HepG2 (cell line): ENCODE measurements around the gene ACTN4. TPM values are rescaled to one million over a fixed set of nuclear protein-coding genes. Genes with fewer than 3 reads are reported as not detected.

Experiments
- E2F2 ChIP-seq: sonication (generic); formaldehyde crosslinking; IDR thresholded peaks from 2 replicates; pipeline ENCODE4 v1.4.0; 2020; ENCODE audit warnings: missing genetic modification reagents, borderline replicate concordance
- FOXC1 ChIP-seq: sonication (generic); formaldehyde crosslinking; IDR thresholded peaks from 2 replicates; pipeline ENCODE4 v1.8.0; 2022; ENCODE audit warnings: mild to moderate bottlenecking, missing genetic modification reagents, borderline replicate concordance
- POGK ChIP-seq: sonication (generic); formaldehyde crosslinking; conservative IDR thresholded peaks from 2 replicates; pipeline ENCODE4 v1.8.0; 2022; ENCODE audit warnings: mild to moderate bottlenecking, moderate library complexity, missing genetic modification reagents
- RBM22 ChIP-seq: fragments of 200-400 bp; formaldehyde crosslinking; optimal IDR thresholded peaks from 2 replicates; pipeline ENCODE3; 2017; ENCODE audit warnings: mild to moderate bottlenecking, low read length, moderate library complexity
- SALL1 ChIP-seq: sonication (generic); formaldehyde crosslinking; IDR thresholded peaks from 2 replicates; pipeline ENCODE4 v1.8.0; 2022; ENCODE audit warnings: mild to moderate bottlenecking, missing genetic modification reagents
- UBTF ChIP-seq: sonication (generic); formaldehyde crosslinking; IDR thresholded peaks from 2 replicates; pipeline ENCODE4 v1.4.0; 2020; ENCODE audit warnings: mild to moderate bottlenecking, missing genetic modification reagents
- YEATS2 ChIP-seq: sonication (generic); formaldehyde crosslinking; IDR thresholded peaks from 2 replicates; pipeline ENCODE4 v1.4.0; 2020; ENCODE audit warnings: missing genetic modification reagents, borderline replicate concordance
- ZNF10 ChIP-seq: sonication (generic); formaldehyde crosslinking; IDR thresholded peaks from 2 replicates; pipeline ENCODE4 v1.4.0; 2020; ENCODE audit warnings: mild to moderate bottlenecking, low read depth, missing genetic modification reagents, borderline replicate concordance
- ZNF20 ChIP-seq: sonication (generic); formaldehyde crosslinking; IDR thresholded peaks from 2 replicates; pipeline ENCODE4 v1.4.0; 2020; ENCODE audit warnings: mild to moderate bottlenecking, moderate library complexity, missing genetic modification reagents
- ZXDC ChIP-seq: sonication (generic); formaldehyde crosslinking; IDR thresholded peaks from 2 replicates; pipeline ENCODE4 v1.5.0; 2020; ENCODE audit warnings: mild to moderate bottlenecking, missing genetic modification reagents
- polyA plus RNA-seq, 8 experiments: library from polyadenylated mRNA; depleted of rRNA in 3 of 8; stranded (reverse) in 7 of 8; unstranded in 1 of 8; fragments of >200 nt; fragmentation: Illumina TruSeq in 4 of 8; extraction: Trizol in 4 of 8; gene quantifications; 2 replicates each; pipeline versions ENCODE4 v1.2.1 to v1.2.3, GENCODE V29; 2011 to 2016; ENCODE audit warnings: low read depth in 4 of 8, missing spikeins in 1 of 8, mixed read lengths in 1 of 8; ENCODE audit not compliant: insufficient read depth in 1 of 8
- total RNA-seq, 5 experiments: library from RNA; depleted of rRNA; stranded (reverse); fragments of >200 nt; fragmentation: Illumina TruSeq; extraction: Trizol; gene quantifications; 2 replicates each; pipeline ENCODE4 v1.2.3, GENCODE V29; 2016; ENCODE audit warnings: low read depth in 1 of 5
- TF ChIP-seq, protein P1 (sequence below): fragments of 450-650 bp; IDR thresholded peaks from 2 replicates; pipeline ENCODE4 v1.6.1; 2016
- TF ChIP-seq, protein P2 (sequence below): sonication (generic); formaldehyde crosslinking; IDR thresholded peaks from 2 replicates; pipeline ENCODE4 v1.9.0; 2022; ENCODE audit warnings: missing genetic modification reagents, mild to moderate bottlenecking, borderline replicate concordance
- TF ChIP-seq, protein P3 (sequence below): sonication (generic); formaldehyde crosslinking; IDR thresholded peaks from 2 replicates; pipeline ENCODE4 v1.5.1; 2020; ENCODE audit warnings: mild to moderate bottlenecking, missing genetic modification reagents, borderline replicate concordance

Gene ACTN4
- total and polyA plus RNA-seq, 2 of the 13 experiments (the other 11 are each of a cell fraction or from before 2014, with no cell fraction given), result 171 to 192 TPM

- TF ChIP-seq, protein P1, sequence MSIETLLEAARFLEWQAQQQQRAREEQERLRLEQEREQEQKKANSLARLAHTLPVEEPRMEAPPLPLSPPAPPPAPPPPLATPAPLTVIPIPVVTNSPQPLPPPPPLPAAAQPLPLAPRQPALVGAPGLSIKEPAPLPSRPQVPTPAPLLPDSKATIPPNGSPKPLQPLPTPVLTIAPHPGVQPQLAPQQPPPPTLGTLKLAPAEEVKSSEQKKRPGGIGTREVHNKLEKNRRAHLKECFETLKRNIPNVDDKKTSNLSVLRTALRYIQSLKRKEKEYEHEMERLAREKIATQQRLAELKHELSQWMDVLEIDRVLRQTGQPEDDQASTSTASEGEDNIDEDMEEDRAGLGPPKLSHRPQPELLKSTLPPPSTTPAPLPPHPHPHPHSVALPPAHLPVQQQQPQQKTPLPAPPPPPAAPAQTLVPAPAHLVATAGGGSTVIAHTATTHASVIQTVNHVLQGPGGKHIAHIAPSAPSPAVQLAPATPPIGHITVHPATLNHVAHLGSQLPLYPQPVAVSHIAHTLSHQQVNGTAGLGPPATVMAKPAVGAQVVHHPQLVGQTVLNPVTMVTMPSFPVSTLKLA, result no peak
- TF ChIP-seq ZNF10 (CRISPR knock-in tag), result no peak
- no peak for TF ChIP-seq E2F2
- peak; percentile 50 for TF ChIP-seq RBM22
- no peak for TF ChIP-seq POGK (CRISPR knock-in tag)
- TF ChIP-seq ZNF20 (CRISPR knock-in tag), result no peak
- TF ChIP-seq SALL1, result peak; percentile 43; the same call in 1 of the 2 replicates
- no peak for TF ChIP-seq UBTF (CRISPR knock-in tag)
- TF ChIP-seq ZXDC (CRISPR knock-in tag), result no peak
- TF ChIP-seq, protein P2, sequence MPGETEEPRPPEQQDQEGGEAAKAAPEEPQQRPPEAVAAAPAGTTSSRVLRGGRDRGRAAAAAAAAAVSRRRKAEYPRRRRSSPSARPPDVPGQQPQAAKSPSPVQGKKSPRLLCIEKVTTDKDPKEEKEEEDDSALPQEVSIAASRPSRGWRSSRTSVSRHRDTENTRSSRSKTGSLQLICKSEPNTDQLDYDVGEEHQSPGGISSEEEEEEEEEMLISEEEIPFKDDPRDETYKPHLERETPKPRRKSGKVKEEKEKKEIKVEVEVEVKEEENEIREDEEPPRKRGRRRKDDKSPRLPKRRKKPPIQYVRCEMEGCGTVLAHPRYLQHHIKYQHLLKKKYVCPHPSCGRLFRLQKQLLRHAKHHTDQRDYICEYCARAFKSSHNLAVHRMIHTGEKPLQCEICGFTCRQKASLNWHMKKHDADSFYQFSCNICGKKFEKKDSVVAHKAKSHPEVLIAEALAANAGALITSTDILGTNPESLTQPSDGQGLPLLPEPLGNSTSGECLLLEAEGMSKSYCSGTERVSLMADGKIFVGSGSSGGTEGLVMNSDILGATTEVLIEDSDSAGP (CRISPR knock-in tag), result no peak
- peak; percentile 39; the same call in 1 of the 2 replicates for TF ChIP-seq YEATS2 (CRISPR knock-in tag)
- TF ChIP-seq FOXC1, result no peak
- TF ChIP-seq, protein P3, sequence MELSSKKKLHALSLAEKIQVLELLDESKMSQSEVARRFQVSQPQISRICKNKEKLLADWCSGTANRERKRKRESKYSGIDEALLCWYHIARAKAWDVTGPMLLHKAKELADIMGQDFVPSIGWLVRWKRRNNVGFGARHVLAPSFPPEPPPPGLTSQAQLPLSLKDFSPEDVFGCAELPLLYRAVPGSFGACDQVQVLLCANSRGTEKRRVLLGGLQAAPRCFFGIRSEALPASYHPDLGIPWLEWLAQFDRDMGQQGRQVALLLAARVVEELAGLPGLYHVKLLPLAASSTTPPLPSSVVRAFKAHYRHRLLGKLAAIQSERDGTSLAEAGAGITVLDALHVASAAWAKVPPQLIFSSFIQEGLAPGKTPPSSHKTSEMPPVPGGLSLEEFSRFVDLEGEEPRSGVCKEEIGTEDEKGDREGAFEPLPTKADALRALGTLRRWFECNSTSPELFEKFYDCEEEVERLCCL (CRISPR knock-in tag), result no peak
These were observed 11.2 kb downstream of the ACTN4 start (continued) for GRCh38 chr19:38658462-38659306.
